Epithelial cell of prostate (primary cell): ENCODE results near the gene ARHGAP11A.
"Not testable (repeated sequence)": the region's sequence is repeated elsewhere in the genome, so short reads cannot be mapped to it uniquely, and the experiment has no call there.

Experiments
- DNase-seq: peaks from one replicate; pipeline ENCODE4 v3.0.0-alpha.2; 2011; ENCODE audit warnings: low read depth, low spot score
- H3K27ac ChIP-seq: fragments of 450-650 bp; 2 replicates; pipeline ENCODE4 v1.5.1; 2017; ENCODE audit warnings: mild to moderate bottlenecking

Gene ARHGAP11A

GRCh38 chr15:32615051-32615870 is at the start of gene ARHGAP11A:
Gene ARHGAP11A (plus strand): TSS chr15:32615504. CDS start chr15:32616212, 708 bp downstream.
- peak within 1 kb of the TSS; percentile 51 for H3K27ac ChIP-seq
- peak; percentile 39 for DNase-seq

- DNase-seq, H3K27ac ChIP-seq: not testable (repeated sequence)
Measured at GRCh38 chr15:32568988-32569387, 46.3 kb upstream of the ARHGAP11A start.

GRCh38 chr15:32578482-32578881 is 36.8 kb upstream of the ARHGAP11A start:
- not testable (repeated sequence) for H3K27ac ChIP-seq, DNase-seq

- DNase-seq, H3K27ac ChIP-seq: not testable (repeated sequence)
Measured at GRCh38 chr15:32585844-32586243, 29.5 kb upstream of the ARHGAP11A start.

- DNase-seq, H3K27ac ChIP-seq: not testable (repeated sequence)
Measured at GRCh38 chr15:32593151-32593550, 22.2 kb upstream of the ARHGAP11A start, which contains the start of gene GOLGA8N. Gene GOLGA8N (plus strand): TSS chr15:32593456.

GRCh38 chr15:32609518-32609917 is 5.8 kb upstream of the ARHGAP11A start:
- H3K27ac ChIP-seq, DNase-seq: not testable (repeated sequence)

GRCh38 chr15:32610719-32611118 is 4.6 kb upstream of the ARHGAP11A start:
- not testable (repeated sequence) for DNase-seq, H3K27ac ChIP-seq

GRCh38 chr15:32614712-32615050 is 623 bp upstream of the ARHGAP11A start:
- peak overlapping the region; percentile 51 for H3K27ac ChIP-seq
- DNase-seq: not testable (repeated sequence)

- DNase-seq: not testable (repeated sequence)
- peak overlapping the region; percentile 51 for H3K27ac ChIP-seq
Measured at GRCh38 chr15:32615871-32616426, 645 bp downstream of the ARHGAP11A start.

- H3K27ac ChIP-seq: no peak overlapping the region
- DNase-seq: no peak
Measured at GRCh38 chr15:32636410-32636809, 21.1 kb downstream of the ARHGAP11A start.

- no peak overlapping the region for H3K27ac ChIP-seq
- no peak for DNase-seq
Measured at GRCh38 chr15:32636908-32637567, 21.7 kb downstream of the ARHGAP11A start.

GRCh38 chr15:32637704-32638103 is 22.4 kb downstream of the ARHGAP11A start:
- DNase-seq: no peak
- peak overlapping the region; percentile 11 for H3K27ac ChIP-seq

- H3K27ac ChIP-seq: no peak within 1 kb of the TSS
- no peak for DNase-seq
Measured at GRCh38 chr15:32641517-32642059, 26.3 kb downstream of the ARHGAP11A start, which contains the start of gene SCG5. Gene SCG5 (plus strand): TSS chr15:32641710. CDS start chr15:32643593, 1,883 bp downstream.

GRCh38 chr15:32642667-32643435 is 27.5 kb downstream of the ARHGAP11A start:
- H3K27ac ChIP-seq: no peak overlapping the region
- DNase-seq: no peak

GRCh38 chr15:32643907-32644445 is 28.7 kb downstream of the ARHGAP11A start:
- DNase-seq: peak; percentile 36
- H3K27ac ChIP-seq: peak overlapping the region; percentile 49

GRCh38 chr15:32646291-32646690 is 31.0 kb downstream of the ARHGAP11A start:
- no peak for DNase-seq
- no peak overlapping the region for H3K27ac ChIP-seq

- DNase-seq: no peak
- H3K27ac ChIP-seq: no peak overlapping the region
Measured at GRCh38 chr15:32649342-32649741, 34.0 kb downstream of the ARHGAP11A start.

- DNase-seq: no peak
- no peak overlapping the region for H3K27ac ChIP-seq
Measured at GRCh38 chr15:32651229-32651837, 36.0 kb downstream of the ARHGAP11A start.

GRCh38 chr15:32652178-32652577 is 36.9 kb downstream of the ARHGAP11A start:
- DNase-seq: no peak
- no peak overlapping the region for H3K27ac ChIP-seq
